NCI-H774 (cell line): ENCODE data around the gene HMX2.

Experiments
- DNase-seq: peaks from one replicate; lab custom pipeline; 2025; lab: John Stamatoyannopoulos, UW

HMX2 gene, protein sequence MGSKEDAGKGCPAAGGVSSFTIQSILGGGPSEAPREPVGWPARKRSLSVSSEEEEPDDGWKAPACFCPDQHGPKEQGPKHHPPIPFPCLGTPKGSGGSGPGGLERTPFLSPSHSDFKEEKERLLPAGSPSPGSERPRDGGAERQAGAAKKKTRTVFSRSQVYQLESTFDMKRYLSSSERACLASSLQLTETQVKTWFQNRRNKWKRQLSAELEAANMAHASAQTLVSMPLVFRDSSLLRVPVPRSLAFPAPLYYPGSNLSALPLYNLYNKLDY

DNA sequence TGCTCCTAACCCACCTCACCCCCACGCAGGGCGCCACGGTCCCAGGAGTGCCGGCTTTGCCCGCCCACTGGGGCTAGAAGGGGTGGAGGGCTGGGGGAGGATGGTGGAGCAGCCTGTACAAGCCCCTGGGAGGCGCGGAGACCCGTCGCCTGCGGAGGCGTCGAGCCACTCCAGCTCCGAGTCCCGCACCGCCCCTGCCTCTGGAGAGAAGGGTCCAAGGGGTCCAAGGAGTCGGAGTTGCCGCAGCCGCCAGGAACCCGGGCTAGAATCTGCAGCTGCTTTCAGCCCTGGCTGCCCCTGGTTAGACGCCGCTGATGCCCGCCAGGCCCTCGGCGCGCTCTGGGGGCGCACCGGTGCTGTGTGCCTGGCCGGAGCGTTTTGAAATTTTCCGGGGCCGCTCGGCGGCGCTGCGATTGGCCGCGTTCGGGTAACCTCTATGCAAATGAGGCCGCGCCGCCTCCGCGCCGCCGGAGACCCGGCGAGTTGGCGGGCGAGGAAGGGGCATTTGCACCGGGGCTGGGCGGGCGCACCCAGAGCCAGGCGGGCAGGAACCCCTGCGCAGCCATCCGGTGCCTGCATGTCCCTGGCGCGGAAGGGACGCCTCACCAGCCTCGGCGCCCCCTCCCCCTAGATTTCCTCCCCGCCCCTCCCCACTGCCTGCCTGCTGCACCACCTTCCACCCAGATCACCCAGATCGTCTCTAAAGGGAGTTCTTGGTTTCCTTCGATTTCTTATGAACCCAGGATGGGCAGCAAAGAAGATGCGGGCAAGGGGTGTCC lies at the start of gene HMX2:
Gene HMX2, plus strand, starts transcription at position 502 of the 779 bp plus-strand sequence. Its CDS starts 243 bp downstream, at position 745.
- peak; percentile 20 for DNase-seq

DNA sequence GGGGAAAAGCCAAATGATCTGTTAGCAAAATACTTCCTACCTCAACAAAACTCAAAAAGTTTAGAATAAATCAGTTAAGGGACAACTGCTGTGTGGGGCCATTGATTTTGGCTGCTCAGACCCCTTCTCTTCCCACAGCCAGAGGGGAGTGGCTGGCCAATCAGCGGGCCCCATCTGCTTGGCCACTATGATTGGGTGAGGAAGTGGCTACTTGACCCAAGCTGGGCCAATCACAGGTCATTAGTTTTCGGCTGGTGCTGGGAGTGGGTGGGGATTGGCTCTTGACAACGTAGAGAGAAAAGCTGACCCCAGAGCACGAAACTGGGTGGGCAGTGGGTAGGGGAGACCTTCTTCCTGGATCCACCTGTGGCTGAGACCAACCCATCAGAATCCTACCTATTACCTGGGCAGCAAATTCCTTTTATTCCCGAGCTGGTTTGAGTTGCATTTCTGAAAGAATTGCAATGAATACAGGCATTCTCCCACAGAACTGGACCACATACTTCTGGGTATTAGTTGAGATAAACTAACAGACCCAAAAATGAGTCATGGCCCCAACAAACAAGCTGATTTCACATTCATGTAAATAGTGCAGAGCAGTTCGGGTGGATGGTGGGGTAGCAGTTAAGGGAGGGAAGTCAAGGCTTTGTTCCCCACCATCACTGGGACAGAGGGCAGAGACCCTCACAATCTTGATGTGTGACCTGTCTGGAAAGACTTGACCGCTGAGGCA lies 47.7 kb upstream of the HMX2 start:
- DNase-seq, result no peak

GRCh38 chr10:123101872-123102271 lies 46.1 kb upstream of the HMX2 start:
- DNase-seq, result no peak

DNA sequence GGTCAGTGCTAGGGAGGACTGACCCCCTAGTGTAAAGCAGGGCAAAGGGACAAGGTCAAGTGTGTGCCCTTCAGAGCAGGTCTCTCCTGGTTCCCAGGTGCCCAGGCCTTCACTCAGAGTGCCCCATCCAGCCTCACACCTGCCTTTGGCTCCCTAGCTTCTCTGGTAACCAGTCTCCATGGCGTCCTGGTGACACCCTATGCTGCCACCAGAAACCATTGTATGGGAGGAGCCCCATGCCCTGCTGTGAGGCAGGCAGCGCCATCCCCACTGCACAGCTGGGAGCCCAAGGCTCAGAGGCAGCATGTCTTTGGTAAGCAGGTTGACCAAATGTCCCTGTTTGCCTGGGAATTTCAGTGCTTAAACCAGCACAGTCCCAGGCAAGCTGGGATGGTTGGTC lies 45.3 kb upstream of the HMX2 start:
- no peak for DNase-seq

- no peak for DNase-seq
These were observed 44.0 kb upstream of the HMX2 start for GRCh38 chr10:123103944-123104343.

GRCh38 chr10:123109466-123109865 lies 38.5 kb upstream of the HMX2 start:
- no peak for DNase-seq

DNA sequence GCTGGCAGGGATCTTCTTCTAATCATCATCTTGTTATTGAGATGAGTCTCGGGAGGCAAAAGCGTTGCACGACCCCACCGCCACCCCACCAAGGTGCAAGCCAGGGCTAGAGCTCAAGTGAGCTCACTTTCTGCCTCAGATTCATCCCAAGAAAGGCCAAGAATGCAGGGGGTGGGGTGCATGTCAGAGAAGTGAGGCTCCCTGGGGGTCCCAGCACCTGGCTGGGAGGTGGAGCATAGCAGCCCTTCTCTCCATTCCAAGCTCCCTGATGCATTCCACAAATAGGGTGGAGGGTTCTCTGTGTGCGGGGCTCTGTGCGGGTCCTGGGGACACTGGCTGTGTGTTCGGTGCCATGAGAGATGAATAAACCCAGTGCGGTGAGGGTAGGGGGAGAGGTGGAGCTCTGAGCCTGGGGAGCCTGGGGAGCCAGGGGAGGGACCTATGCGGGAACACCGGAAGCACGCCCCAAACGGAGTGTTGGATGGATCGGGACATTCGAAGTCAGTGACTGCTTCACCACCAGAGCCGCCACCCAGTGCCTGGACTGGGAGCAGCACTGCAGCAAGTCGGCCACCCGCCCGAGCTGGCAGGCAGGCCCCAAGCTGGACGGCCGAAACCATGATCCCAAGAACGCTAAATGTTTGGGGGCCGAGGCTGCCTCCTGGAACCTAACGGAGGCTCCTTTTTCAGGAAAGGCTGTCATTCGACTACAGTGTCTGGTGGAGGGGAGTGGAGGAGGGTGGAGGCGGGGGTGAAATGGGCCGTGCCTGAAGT lies 30.1 kb upstream of the HMX2 start:
- no peak for DNase-seq

- no peak for DNase-seq
These were observed 28.9 kb upstream of the HMX2 start for GRCh38 chr10:123119081-123119480.

DNA sequence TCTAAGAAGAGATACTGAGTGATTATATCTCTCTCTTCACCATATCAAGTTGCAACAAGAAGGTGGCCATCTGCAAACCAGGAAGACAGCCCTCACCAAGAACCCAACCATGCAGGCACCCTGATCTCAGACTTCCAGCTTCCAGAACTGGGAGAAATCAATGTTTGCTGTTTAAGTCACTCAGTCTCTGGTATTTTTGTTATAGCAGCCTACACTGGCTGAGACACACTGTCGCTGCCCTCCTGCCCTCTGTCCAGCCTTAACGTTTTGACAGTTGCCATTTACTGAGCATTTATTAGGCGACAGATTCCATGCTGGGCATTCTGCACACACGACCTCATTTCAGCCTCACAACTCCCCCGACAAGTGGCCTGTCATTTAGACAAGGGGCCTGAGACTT lies 21.7 kb upstream of the HMX2 start:
- no peak for DNase-seq

- no peak for DNase-seq
These were observed 18.2 kb upstream of the HMX2 start for GRCh38 chr10:123129618-123130271.

- DNase-seq, result peak; percentile 48
These were observed 15.1 kb upstream of the HMX2 start for GRCh38 chr10:123132576-123133477.

DNA sequence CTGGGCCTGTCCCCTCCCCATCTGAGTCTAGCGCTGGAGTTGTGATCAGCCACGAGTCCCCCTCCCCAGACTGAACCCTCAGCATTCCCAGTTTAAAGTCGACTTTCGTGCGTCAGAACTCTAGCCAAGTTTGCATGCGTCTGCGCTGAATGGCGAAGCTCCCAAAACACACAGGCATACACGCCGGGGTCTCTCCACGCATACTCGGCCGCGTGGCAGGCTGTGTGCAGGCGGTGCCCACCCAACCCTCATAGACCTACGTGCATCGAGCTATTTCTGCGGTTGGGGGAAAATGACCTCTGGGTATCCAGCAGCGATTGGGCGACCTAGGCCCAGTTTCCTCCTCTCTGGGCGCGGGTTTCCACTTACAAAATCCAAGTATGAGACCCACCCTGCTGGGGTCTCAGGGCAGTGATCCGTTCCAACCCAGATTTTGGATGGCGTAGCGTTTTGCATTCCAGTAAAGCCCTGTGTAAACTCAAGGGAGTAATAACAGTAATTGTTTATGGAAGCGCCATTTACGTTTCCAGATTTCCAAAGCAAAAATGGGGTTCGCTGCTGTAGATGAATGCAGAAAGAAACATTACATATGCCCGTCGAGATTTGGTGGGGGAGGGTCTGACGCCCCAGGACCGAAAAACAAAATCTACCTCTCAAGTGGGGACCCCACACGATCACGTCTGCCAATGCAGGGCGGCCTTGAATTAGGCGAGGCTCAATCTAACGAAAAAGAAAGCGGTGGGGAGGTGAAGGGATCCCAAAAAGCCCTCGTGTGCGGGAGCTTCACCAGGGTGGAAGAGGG lies 14.2 kb upstream of the HMX2 start:
- DNase-seq, result no peak

DNA sequence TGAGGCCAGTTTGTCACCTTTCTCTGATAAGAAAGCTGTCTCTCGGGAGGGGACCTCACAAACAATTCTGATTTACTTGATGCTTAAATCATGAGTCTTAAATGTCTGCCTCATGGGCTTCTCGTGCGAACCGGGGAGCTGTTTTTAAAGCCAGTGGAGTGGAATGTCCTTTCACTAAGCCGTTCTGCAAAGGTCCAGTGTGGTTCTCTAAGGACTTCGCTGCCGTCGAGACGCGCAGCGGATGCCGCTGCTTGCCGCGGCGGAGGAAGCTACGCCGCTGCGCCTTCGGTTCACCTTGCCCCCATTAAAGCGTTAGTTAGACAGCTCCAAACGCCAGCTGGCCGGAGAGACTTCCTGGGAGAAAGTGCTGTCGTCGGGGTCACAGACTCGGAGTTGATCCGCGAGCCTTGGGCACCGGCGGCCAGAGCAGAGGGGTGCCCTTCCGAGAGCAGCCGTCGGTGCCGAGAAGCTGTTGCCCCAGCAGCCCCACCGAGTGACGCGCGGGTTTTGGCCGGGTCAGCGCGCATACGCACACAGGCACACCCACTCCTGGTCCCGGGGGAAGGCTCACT lies 13.5 kb upstream of the HMX2 start:
- DNase-seq, result no peak

- peak; percentile 7 for DNase-seq
These were observed 13.0 kb upstream of the HMX2 start for GRCh38 chr10:123134915-123135414.

GRCh38 chr10:123135415-123136141 lies 12.4 kb upstream of the HMX2 start, which contains the start of gene HMX3:
Gene HMX3 (plus strand): TSS chr10:123135970. CDS start chr10:123136051, 81 bp downstream.
- no peak for DNase-seq

DNA sequence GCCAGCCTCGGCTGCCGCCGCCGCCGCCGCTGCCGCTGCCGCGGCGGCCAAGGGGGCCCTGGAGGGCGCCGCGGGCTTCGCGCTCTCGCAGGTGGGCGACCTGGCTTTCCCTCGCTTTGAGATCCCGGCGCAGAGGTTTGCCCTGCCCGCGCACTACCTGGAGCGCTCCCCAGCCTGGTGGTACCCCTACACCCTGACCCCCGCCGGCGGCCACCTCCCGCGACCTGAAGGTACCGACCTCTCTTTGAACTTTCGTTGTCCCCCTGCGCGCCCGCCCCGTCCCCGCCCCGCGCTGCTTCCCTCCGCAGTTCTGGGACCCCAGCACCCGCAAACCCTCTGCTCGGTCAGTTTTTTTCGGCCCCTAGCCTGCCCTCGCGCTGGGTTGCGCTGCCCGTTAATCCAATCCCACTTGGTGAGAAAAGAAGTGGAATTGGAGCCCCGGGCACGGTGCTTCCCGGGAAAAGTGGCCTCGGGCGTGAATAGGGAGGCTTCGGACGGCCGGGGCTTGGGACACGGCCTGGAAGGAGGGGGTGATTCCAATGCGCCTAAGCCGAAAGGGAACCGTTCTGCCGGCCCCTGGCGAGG lies 11.6 kb upstream of the HMX2 start:
- DNase-seq, result no peak

- DNase-seq, result no peak
These were observed 10.9 kb upstream of the HMX2 start for GRCh38 chr10:123136806-123137642.
